ENCODE data around the gene KSR2.

GRCh38 chr12:117430246-117430645, 538.5 kb downstream of the KSR2 start:
- TF ChIP-seq CTCF (IDR thresholded peaks at IDR 0.05; ENCODE audit: low read depth, low read length) (no peak), EZH2phosphoT487 (IDR thresholded peaks at IDR 0.05; ENCODE audit: low read depth) (no peak)

Data from OCI-LY3 (cell line).